Coronary artery (tissue), 2 donors: Measurements from ENCODE around the gene AQP12A.

Source experiments
- DNase-seq: peaks from one replicate; pipeline ENCODE4 v3.0.0-alpha.2; 2017; ENCODE audit warnings: low spot score
- H3K27ac ChIP-seq, 2 donors: fragments of 200-600 bp; sonication (generic); one replicate each; pipeline ENCODE4 v1.5.1; 2016 to 2019
- H3K4me3 ChIP-seq: fragments of 200-600 bp; sonication (generic); 2 replicates; pipeline ENCODE4 v1.5.1; 2016; ENCODE audit warnings: mild to moderate bottlenecking, moderate library complexity
- CTCF ChIP-seq: fragments of 200-600 bp; sonication (generic); IDR thresholded peaks from one replicate; pipeline ENCODE4 v1.5.1; 2019; ENCODE audit warnings: antibody characterized with exemption

Gene AQP12A

DNA sequence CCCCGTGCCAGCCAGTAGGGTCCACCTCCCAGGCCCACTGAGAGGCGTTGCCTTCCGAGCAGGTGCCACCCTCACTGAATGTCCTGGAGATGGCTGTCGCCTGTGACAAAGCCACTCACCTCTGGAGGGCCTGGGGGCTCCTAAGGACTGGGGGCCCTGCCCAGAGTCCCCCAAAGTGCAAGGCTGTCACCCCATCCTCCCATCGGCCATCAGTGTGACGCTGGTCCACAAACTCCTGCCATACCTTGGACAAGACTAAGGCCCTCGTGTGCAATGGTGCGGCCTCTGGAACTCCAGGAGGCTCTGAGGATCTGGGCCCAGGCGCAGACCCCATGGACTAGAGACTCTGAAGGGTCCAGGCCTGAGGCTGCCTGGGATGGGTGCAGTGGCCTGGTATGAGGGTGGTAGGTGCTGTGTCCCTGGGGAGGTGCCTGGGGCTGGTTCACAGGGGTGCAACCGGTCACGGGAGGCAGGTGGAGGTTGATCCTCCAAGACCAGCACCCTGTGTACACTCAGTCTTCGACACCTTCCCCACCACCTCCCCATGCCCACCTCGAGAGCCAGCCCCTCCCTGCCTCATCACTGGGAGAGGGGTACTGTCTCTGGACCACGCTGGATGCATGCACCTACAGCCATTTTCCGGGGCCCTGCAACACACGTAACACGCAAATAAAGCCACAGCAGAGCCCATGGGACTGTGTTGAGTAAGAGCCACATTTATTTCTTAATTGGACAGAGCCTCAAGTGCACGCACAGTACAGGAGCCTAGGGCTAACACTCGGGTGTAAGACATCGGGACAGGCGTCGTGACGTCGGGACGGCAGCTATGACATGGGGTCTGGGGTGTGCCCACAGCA lies 21.6 kb downstream of the AQP12A start:
- no peak for DNase-seq
- H3K4me3 ChIP-seq, result no peak overlapping the region
- TF ChIP-seq CTCF, result no peak
- H3K27ac ChIP-seq, result no peak overlapping the region

GRCh38 chr2:240713928-240714746 lies 22.5 kb downstream of the AQP12A start:
- TF ChIP-seq CTCF, result no peak
- no peak for DNase-seq
- no peak overlapping the region for H3K4me3 ChIP-seq
- no peak overlapping the region for H3K27ac ChIP-seq

DNA sequence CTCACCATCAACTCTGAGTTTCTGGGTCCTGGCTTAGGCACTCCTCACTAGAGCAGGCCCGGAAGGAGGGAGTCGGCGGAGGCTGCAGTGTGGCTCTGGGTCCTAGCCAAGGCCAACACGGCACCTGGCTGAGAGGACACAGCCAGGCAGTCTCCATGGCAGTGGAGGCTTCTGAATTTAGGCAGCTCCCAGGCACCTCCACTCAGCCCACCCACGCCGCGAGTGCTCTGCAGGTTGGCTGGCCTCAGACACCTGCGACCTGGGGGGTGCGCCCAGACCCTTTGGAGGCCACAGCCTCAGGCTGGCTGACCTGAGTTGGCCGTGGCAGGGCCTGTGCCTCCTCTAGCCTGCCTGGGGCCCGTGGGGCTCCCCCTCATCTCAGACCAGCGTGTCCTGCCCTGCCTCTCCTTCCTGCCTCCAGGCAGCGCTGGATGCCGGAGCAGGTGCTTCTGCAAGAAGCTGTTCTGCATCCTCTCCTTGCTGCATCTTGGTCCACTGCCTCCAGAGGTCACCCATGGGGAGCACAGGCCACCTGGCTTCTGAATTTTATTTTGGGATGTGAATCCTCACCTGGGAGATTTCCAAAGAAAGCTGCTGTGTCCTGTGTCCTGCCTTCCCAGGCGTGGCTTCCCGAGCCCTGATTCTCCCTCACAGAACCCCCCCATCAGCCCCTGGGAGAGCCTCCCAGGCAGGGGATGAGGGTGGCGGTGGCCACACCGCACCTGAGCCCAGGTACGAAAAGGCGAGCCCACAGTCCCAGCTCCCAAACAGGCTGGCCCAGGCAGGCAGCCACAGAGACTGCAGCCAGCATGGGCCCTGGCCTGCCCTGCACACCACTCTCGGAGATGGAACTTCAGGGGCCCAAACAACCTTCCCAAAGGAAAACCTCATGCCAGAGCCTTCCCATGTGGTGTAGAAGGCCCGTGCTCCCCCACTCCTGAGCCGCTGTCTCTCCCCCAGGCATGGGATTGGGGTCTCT lies 23.4 kb downstream of the AQP12A start:
- Histone ChIP-seq H3K27ac (no peak overlapping the region), H3K4me3 (no peak overlapping the region)
- DNase-seq, result no peak
- TF ChIP-seq CTCF, result no peak

- no peak for DNase-seq
- TF ChIP-seq CTCF, result no peak
- Histone ChIP-seq H3K4me3 (no peak overlapping the region), H3K27ac (no peak overlapping the region)
Measured at GRCh38 chr2:240716130-240716798, 24.6 kb downstream of the AQP12A start.

- DNase-seq, result no peak
- Histone ChIP-seq H3K4me3 (no peak overlapping the region), H3K27ac (no peak overlapping the region)
- TF ChIP-seq CTCF, result no peak
Measured at GRCh38 chr2:240717181-240717641, 25.5 kb downstream of the AQP12A start.
